Activated T-cell treated with anti-CD3 and anti-CD28 coated beads, Interleukin-2, amount 50 U/mL, for 72 hours (primary cell): ENCODE results near the gene B4GALT7. TPM values are rescaled to one million over a fixed set of nuclear protein-coding genes. Genes with fewer than 3 reads are reported as not detected.
A peak's percentile ranks its signal among the peaks of the same experiment; 100 is the strongest.
"Not testable (repeated sequence)": the region's sequence is repeated elsewhere in the genome, so short reads cannot be mapped to it uniquely, and the experiment has no call there.

ENCODE experiments used
- ATAC-seq, 2 donors: fragments of 150-1000 bp; cut with Tn5 transposase; replicated peaks in 1 of 2; 2 replicates each; pipeline ENCODE4 v1.10.0; 2021; ENCODE audit warnings: moderate library complexity in 2 of 2, mild to moderate bottlenecking in 1 of 2
- DNase-seq, 2 donors: peaks; one replicate each; pipeline ENCODE4 v3.0.0; 2021 to 2022; ENCODE audit warnings: mixed read lengths in 1 of 2
- H3K27ac Mint-ChIP-seq: one replicate; pipeline ENCODE4 v1.8.0; 2022; ENCODE audit warnings: mild to moderate bottlenecking, moderate library complexity, mixed read lengths
- H3K27me3 Mint-ChIP-seq: one replicate; pipeline ENCODE4 v1.8.0; 2022; ENCODE audit warnings: low read depth, mixed read lengths
- H3K36me3 Mint-ChIP-seq, 2 donors: one replicate each; pipeline ENCODE4 v1.8.0; 2022; ENCODE audit warnings: mixed read lengths in 2 of 2, mild to moderate bottlenecking in 1 of 2; ENCODE audit not compliant: insufficient read depth in 2 of 2
- H3K4me1 Mint-ChIP-seq: one replicate; pipeline ENCODE4 v1.8.0; 2022; ENCODE audit warnings: low read depth, mixed read lengths
- H3K4me3 Mint-ChIP-seq, 2 donors: one replicate each; pipeline ENCODE4 v1.8.0; 2022; ENCODE audit warnings: mild to moderate bottlenecking in 2 of 2, mixed read lengths in 2 of 2, moderate library complexity in 2 of 2
- H3K9me3 Mint-ChIP-seq, 2 donors: one replicate each; pipeline ENCODE4 v1.8.0; 2022; ENCODE audit warnings: mixed read lengths in 2 of 2
- total RNA-seq, 2 donors: library from RNA; stranded (reverse); gene quantifications; one replicate each; pipeline ENCODE4 v1.2.3, GENCODE V29; 2022

Gene B4GALT7
- total RNA-seq, 2 donors from 2014 or later = 14.6 to 16.8 TPM

DNA sequence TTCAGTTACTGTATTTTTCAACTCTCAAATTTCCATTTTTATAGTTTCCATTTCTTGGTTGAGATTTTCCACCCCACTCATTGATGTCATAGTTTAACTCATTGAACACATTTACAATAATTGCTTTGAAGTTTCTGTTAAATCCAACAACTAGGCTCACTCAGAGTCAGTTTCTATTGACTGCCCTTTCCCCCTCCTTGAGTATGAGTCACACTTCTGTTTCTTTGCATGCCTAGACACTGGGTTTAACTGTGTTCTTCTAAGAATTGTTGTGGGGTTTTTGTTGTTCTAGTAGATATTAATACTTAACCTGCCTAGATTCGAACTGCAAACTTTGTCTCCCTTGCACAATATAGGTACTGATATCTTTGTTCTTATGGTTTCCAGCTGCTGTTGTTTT lies 45.5 kb downstream of the B4GALT7 start:
- not testable (repeated sequence) for H3K4me3 Mint-ChIP-seq, H3K27me3 Mint-ChIP-seq, H3K4me1 Mint-ChIP-seq, DNase-seq, H3K27ac Mint-ChIP-seq, H3K9me3 Mint-ChIP-seq
- ATAC-seq = peak; percentile 87 to 88
- peaks cover 1 to 22% of the 10 kb centered on the region in 2 donors for H3K36me3 Mint-ChIP-seq

DNA sequence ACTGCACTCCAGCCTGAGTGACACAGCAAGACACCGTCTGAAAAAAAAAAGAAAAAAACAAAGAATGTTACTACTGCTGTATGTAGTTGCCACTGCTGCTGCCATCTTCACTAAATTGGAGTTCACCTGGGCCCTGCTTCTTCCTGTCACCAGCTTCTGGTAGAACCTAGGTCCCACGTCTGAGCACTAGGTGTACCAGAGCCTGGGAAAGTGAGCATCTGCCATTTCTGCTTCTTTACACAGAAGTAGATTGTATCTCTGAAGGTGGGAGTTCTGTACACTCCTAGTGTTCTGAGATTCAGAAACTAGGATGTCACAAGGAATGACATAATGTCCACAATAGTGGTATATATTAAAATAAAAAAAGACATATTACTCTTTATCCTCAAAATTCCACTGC lies 51.3 kb downstream of the B4GALT7 start:
- not testable (repeated sequence) for H3K4me3 Mint-ChIP-seq, H3K27ac Mint-ChIP-seq, DNase-seq, H3K9me3 Mint-ChIP-seq, ATAC-seq, H3K4me1 Mint-ChIP-seq, H3K27me3 Mint-ChIP-seq
- H3K36me3 Mint-ChIP-seq = peaks cover 1 to 25% of the 10 kb centered on the region in 2 donors

DNA sequence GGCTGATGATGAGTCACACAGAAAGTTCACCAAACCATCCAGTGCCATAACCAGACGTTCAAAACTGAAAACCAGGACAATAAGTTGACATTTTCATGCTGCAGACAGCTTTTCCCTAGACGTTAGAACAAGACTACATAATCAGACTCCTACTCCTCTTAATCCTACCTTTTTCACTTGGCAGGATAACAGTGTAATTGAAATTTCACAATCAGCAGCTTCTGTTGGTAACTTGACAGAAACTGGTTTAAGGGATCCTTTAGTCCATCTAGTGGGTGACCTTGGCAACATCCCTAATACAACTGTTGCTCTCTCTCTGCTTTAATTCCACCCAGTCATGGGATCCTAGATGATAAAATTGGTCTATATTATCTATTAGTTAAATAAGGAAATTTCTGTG lies 57.9 kb downstream of the B4GALT7 start:
- not testable (repeated sequence) for H3K9me3 Mint-ChIP-seq, ATAC-seq, H3K4me3 Mint-ChIP-seq, H3K36me3 Mint-ChIP-seq, H3K4me1 Mint-ChIP-seq, H3K27ac Mint-ChIP-seq, H3K27me3 Mint-ChIP-seq, DNase-seq

DNA sequence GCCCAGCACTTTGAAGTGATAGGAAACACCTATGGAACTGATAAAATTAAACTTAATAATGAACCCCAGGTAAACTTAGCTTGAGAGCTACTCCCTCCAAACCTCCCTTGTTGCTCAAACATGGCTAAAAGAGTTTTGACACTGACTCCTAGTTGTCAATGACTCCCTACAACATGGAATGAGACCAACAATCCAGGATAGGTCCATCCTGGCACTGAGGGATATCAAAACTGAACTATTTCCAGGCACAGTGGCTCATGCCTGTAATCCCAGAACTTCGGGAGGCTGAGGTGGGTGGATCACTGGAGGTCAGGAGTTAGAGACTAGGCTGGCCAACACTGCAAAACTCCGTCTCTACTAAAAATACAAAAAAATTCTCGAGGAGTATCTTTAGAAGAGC lies 58.6 kb downstream of the B4GALT7 start:
- not testable (repeated sequence) for H3K4me1 Mint-ChIP-seq, H3K4me3 Mint-ChIP-seq, H3K9me3 Mint-ChIP-seq, H3K27ac Mint-ChIP-seq, H3K36me3 Mint-ChIP-seq, H3K27me3 Mint-ChIP-seq, ATAC-seq, DNase-seq

Other genes starting within 250 kb of the B4GALT7 start
- 100 to 1,000 TPM; 115 to 124 TPM for gene LMAN2, start 248.5 kb upstream of the B4GALT7 start, total RNA-seq
- gene RGS14, start 242.2 kb upstream of the B4GALT7 start, total RNA-seq = 10 to 100 TPM; 41.3 to 50.8 TPM
- gene SLC34A1, start 215.7 kb upstream of the B4GALT7 start, total RNA-seq = under 1 TPM; 0.19 to 0.21 TPM
- not detected for gene PFN3, start 199.5 kb upstream of the B4GALT7 start, total RNA-seq
- 1 to 10 TPM; 6.5 to 6.7 TPM for gene F12, start 190.6 kb upstream of the B4GALT7 start, total RNA-seq
- gene GRK6, start 173.5 kb upstream of the B4GALT7 start, total RNA-seq = 100 to 1,000 TPM; 133 to 135 TPM
- gene PRR7, start 153.3 kb upstream of the B4GALT7 start, total RNA-seq = 10 to 100 TPM; 12.1 to 16.0 TPM
- gene DBN1, start 126.5 kb upstream of the B4GALT7 start, total RNA-seq = 10 to 100 TPM; 69.5 to 98.8 TPM
- gene PDLIM7, start 102.5 kb upstream of the B4GALT7 start, total RNA-seq = 10 to 100 TPM; 87.5 to 93.9 TPM
- gene DOK3, start 90.3 kb upstream of the B4GALT7 start, total RNA-seq = 1 to 10 TPM; 4.0 to 5.7 TPM
- 100 to 1,000 TPM in 1 of 2 donors, 10 to 100 TPM in 1; 89.2 to 117 TPM for gene DDX41, start 83.2 kb upstream of the B4GALT7 start, total RNA-seq
- gene FAM193B, start 45.6 kb upstream of the B4GALT7 start, total RNA-seq = 100 to 1,000 TPM in 1 of 2 donors, 10 to 100 TPM in 1; 79.6 to 105 TPM
- gene TMED9, start 7.9 kb upstream of the B4GALT7 start, total RNA-seq = 100 to 1,000 TPM in 1 of 2 donors, 10 to 100 TPM in 1; 96.2 to 107 TPM
- gene FAM153A, start 182.8 kb downstream of the B4GALT7 start, total RNA-seq = 10 to 100 TPM in 1 of 2 donors, 1 to 10 TPM in 1; 6.9 to 58.1 TPM